Measurements from ENCODE around the gene ABCA4. TPM values are rescaled to one million over a fixed set of nuclear protein-coding genes. Genes with fewer than 3 reads are reported as not detected.

The ABCA4 gene
- total and polyA plus RNA-seq, 2 of the 8 experiments (the other 6 are each of a cell fraction or from before 2014, with no cell fraction given) = 0.06 TPM; not detected in 1

DNA sequence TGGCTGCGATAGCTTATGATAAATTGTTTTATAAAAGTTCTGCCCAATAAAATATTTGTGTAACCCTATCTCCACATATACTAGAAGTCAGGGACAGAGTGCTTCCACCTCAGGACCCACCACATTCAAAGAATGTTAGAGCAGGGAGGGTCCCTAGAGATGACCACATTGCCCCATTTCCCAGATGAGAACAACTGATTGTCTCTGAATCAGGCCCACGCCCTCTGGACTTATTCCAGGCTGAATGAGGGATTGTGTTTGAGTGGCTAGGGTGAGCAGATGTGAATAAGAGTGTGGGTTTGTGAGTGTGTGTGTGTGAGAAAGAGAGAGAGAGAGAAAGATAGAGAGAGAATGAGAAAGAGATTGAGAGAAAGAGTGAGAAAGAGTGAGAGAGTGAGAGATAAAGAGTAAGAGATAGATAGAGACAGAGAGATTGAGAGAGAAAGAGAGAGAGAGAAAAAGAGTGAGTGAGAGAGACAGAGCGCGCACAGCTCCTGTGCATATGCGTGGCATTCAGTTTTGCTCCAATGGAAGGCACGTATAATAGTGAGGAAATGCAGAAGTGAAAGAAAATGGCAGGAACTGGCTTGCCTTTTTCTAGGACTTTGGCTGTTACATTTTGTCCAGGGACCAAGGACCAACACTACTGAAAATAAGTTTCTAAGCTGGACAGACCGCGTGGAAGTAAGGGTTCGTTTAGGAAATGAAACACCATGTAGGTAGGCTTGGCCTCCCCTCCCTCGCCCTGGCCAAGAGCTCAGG, 94.1 kb downstream of the ABCA4 start:
- H2AK5ac ChIP-seq (ENCODE audit: low read depth, low read length) = no peak overlapping the region
- no peak overlapping the region for H2AFZ ChIP-seq (ENCODE audit: low read length)
- DNase-seq (ENCODE audit: low read depth in 1 of 2, low spot score in 2 of 2) (no peak), FAIRE-seq (no peak)
- H3K9me3 ChIP-seq (ENCODE audit: insufficient read depth in 2 of 2, low read depth in 1 of 2, low read length in 1 of 2) = no peaks in the 10 kb centered on the region
- H4K8ac ChIP-seq (ENCODE audit: extremely low read depth, insufficient read depth, low read length) = peak overlapping the region; percentile 0; the same call in 1 of the 2 replicates
- ChIA-PET CTCF (ENCODE audit: partially characterized antibody) (interaction anchor here (0.9 to 38.0 kb wide), 25 partner anchors 11 to 350 kb away, joined by 3 to 807 read pairs (median 5); partner anchors contain the start of gene ARHGAP29), POLR2A (ENCODE audit: partially characterized antibody) (interaction anchor here (0.6 kb wide), 1 partner anchor 228 kb away, joined by 3 read pairs; no protein-coding TSS in a partner anchor)
- H2BK20ac ChIP-seq (ENCODE audit: low read length) = no peak overlapping the region
- no peak overlapping the region for H3K56ac ChIP-seq (replicated peaks; ENCODE audit: insufficient read length, low read depth, low read length)
- no peak overlapping the region for H4K5ac ChIP-seq (ENCODE audit: insufficient read length, low read depth, low read length)
- H3K18ac ChIP-seq (ENCODE audit: extremely low read depth, low read length) = no peak overlapping the region
- no peaks in the 10 kb centered on the region for H3K79me2 ChIP-seq (ENCODE audit: control insufficient read depth in 1 of 2, insufficient read depth in 2 of 2, low read length in 2 of 2)
- WGBS, 2 experiments (ENCODE audit: extremely low coverage in 1 of 2, insufficient coverage in 1 of 2, insufficient read length in 1 of 2, insufficient replicate concordance in 2 of 2, low coverage in 1 of 2, low lambda C conversion rate in 2 of 2, missing lambda C conversion rate in 1 of 2) = 88% methylated on average over 10 of the region's 10 CpGs; no CpG with 5 or more reads in 1 of the 2 experiments
- no peak overlapping the region for H3K4me3 ChIP-seq (ENCODE audit: extremely low read depth in 1 of 4, insufficient read depth in 2 of 4, low read depth in 3 of 4, low read length in 4 of 4)
- no peak overlapping the region for H2BK120ac ChIP-seq (replicated peaks; ENCODE audit: low read depth, low read length)
- no peaks in the 10 kb centered on the region for H4K20me1 ChIP-seq (replicated peaks in 1 of 2; ENCODE audit: control insufficient read depth in 1 of 2, insufficient read depth in 2 of 2, low read length in 2 of 2)
- no peak overlapping the region for H2BK5ac ChIP-seq (ENCODE audit: low read depth, low read length)
- H3K23ac ChIP-seq (ENCODE audit: insufficient read length) = no peak overlapping the region
- no peaks in the 10 kb centered on the region for H3K23me2 ChIP-seq (ENCODE audit: low read depth, low read length)
- H3K27ac ChIP-seq (ENCODE audit: low read depth, low read length) = no peak overlapping the region
- no peaks in the 10 kb centered on the region; a peak in 2 of 7 replicates for H3K4me1 ChIP-seq (replicated peaks in 1 of 4; ENCODE audit: control insufficient read depth in 3 of 4, insufficient read depth in 4 of 4, low read length in 3 of 4)
- no peak overlapping the region for H3K14ac ChIP-seq (ENCODE audit: insufficient read length)
- no peaks in the 10 kb centered on the region for H3K79me1 ChIP-seq (ENCODE audit: low read depth, low read length)
- H3K27me3 ChIP-seq (replicated peaks in 1 of 4; ENCODE audit: control insufficient read depth in 3 of 4, extremely low read depth in 1 of 4, insufficient read depth in 3 of 4, low read length in 3 of 4) = no peaks in the 10 kb centered on the region; a peak in 1 of 7 replicates
- no peak overlapping the region for H3K4me2 ChIP-seq (ENCODE audit: insufficient read depth in 1 of 2, low read depth in 2 of 2, low read length in 2 of 2)
- no peak overlapping the region for H2BK15ac ChIP-seq (ENCODE audit: low read length)
- no peak overlapping the region for H4K91ac ChIP-seq (replicated peaks; ENCODE audit: insufficient read length, low read length)
- H3K4ac ChIP-seq (replicated peaks; ENCODE audit: insufficient read length, low read depth, low read length) = no peak overlapping the region
- TF ChIP-seq ZNF274 (IDR thresholded peaks at IDR 0.05; ENCODE audit: borderline replicate concordance, extremely low read depth, low read length) = no peak
- TF ChIP-seq FOSL1 (IDR thresholded peaks at IDR 0.05; ENCODE audit: insufficient read depth, low read depth, low read length) = no peak
- no peak for TF ChIP-seq POU5F1 (IDR thresholded peaks at IDR 0.05; ENCODE audit: low read depth, low read length)
- TF ChIP-seq ASH2L (IDR thresholded peaks at IDR 0.05; ENCODE audit: low read length) = no peak
- TF ChIP-seq SIX5 (IDR thresholded peaks at IDR 0.05; ENCODE audit: low read depth, low read length) = no peak
- H3K9ac ChIP-seq (replicated peaks in 1 of 4; ENCODE audit: extremely low read depth in 1 of 4, low read depth in 3 of 4, low read length in 3 of 4) = no peak overlapping the region
- no peaks in the 10 kb centered on the region for H3K36me3 ChIP-seq (ENCODE audit: control insufficient read depth in 2 of 4, insufficient read depth in 4 of 4, low read length in 3 of 4)
- H2BK12ac ChIP-seq (ENCODE audit: low read depth, low read length) = no peak overlapping the region
